H1 (cell line): Measurements from ENCODE around the gene RELCH. TPM values are rescaled to one million over a fixed set of nuclear protein-coding genes. Genes with fewer than 3 reads are reported as not detected.

Experiments used
- KDM1A ChIP-seq: fragments of 200-600, 300-600 bp; sonication (generic); IDR thresholded peaks from 2 replicates; pipeline ENCODE4 v1.7.1; 2016; ENCODE audit warnings: mild to moderate bottlenecking, low read length, borderline replicate concordance
- RXRA ChIP-seq: IDR thresholded peaks from 2 replicates; pipeline ENCODE4 v1.6.1; 2011; ENCODE audit warnings: low read depth, mild to moderate bottlenecking, low read length, moderate library complexity; ENCODE audit not compliant: insufficient read depth
- polyA plus RNA-seq, 7 experiments: library from polyadenylated mRNA; depleted of rRNA in 3 of 7; stranded (reverse) in 5 of 7; unstranded in 2 of 7; fragments of >200 nt in 5 of 7; fragments of 200-250 nt in 2 of 7; gene quantifications; 1 replicate in 5 of 7; 2 replicates in 1 of 7; 4 replicates in 1 of 7; pipeline versions ENCODE4 v1.2.1 to v1.2.3, GENCODE V29; 2011 to 2013; ENCODE audit warnings: missing spikeins in 2 of 7, mixed read lengths in 2 of 7
- total RNA-seq: library from RNA; stranded (reverse); fragmentation: NEBNext Ultra II Directional; extraction: Animal tissue kit (Norgen Biotek cat#: 25700); gene quantifications from 2 replicates; pipeline ENCODE4 v1.2.1, GENCODE V29; 2021
- TF ChIP-seq, protein P1 (sequence below): fragments of 300-600 bp; sonication (generic); IDR thresholded peaks from 2 replicates; pipeline ENCODE4 v1.7.1; 2012; ENCODE audit warnings: low read length, moderate library complexity, mild to moderate bottlenecking, inconsistent platforms; ENCODE audit not compliant: insufficient replicate concordance

RELCH gene
- total and polyA plus RNA-seq, 2 of the 8 experiments (the other 6 are each of a cell fraction or from before 2014, with no cell fraction given) = 7.3 to 26.9 TPM

DNA sequence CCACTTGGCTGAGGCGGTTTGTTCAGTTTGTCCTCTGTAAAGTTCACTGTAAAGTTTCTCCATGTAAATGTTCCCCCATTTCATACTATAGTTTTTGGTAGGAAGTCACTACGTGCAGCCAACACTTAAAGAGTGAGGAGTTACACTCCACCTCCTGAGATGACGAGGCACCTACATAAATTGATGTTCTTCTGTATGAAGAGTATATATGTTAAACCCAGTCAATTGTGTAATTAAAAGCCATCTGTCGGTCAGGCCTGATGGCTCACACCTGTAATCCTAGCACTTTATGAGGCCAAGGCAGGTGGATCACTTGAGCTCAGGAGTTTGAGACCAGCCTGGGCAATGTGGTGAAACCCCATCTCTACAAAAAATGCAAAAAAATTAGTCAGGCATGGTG is 7.8 kb upstream of the RELCH start (continued):
- TF ChIP-seq, protein P1, sequence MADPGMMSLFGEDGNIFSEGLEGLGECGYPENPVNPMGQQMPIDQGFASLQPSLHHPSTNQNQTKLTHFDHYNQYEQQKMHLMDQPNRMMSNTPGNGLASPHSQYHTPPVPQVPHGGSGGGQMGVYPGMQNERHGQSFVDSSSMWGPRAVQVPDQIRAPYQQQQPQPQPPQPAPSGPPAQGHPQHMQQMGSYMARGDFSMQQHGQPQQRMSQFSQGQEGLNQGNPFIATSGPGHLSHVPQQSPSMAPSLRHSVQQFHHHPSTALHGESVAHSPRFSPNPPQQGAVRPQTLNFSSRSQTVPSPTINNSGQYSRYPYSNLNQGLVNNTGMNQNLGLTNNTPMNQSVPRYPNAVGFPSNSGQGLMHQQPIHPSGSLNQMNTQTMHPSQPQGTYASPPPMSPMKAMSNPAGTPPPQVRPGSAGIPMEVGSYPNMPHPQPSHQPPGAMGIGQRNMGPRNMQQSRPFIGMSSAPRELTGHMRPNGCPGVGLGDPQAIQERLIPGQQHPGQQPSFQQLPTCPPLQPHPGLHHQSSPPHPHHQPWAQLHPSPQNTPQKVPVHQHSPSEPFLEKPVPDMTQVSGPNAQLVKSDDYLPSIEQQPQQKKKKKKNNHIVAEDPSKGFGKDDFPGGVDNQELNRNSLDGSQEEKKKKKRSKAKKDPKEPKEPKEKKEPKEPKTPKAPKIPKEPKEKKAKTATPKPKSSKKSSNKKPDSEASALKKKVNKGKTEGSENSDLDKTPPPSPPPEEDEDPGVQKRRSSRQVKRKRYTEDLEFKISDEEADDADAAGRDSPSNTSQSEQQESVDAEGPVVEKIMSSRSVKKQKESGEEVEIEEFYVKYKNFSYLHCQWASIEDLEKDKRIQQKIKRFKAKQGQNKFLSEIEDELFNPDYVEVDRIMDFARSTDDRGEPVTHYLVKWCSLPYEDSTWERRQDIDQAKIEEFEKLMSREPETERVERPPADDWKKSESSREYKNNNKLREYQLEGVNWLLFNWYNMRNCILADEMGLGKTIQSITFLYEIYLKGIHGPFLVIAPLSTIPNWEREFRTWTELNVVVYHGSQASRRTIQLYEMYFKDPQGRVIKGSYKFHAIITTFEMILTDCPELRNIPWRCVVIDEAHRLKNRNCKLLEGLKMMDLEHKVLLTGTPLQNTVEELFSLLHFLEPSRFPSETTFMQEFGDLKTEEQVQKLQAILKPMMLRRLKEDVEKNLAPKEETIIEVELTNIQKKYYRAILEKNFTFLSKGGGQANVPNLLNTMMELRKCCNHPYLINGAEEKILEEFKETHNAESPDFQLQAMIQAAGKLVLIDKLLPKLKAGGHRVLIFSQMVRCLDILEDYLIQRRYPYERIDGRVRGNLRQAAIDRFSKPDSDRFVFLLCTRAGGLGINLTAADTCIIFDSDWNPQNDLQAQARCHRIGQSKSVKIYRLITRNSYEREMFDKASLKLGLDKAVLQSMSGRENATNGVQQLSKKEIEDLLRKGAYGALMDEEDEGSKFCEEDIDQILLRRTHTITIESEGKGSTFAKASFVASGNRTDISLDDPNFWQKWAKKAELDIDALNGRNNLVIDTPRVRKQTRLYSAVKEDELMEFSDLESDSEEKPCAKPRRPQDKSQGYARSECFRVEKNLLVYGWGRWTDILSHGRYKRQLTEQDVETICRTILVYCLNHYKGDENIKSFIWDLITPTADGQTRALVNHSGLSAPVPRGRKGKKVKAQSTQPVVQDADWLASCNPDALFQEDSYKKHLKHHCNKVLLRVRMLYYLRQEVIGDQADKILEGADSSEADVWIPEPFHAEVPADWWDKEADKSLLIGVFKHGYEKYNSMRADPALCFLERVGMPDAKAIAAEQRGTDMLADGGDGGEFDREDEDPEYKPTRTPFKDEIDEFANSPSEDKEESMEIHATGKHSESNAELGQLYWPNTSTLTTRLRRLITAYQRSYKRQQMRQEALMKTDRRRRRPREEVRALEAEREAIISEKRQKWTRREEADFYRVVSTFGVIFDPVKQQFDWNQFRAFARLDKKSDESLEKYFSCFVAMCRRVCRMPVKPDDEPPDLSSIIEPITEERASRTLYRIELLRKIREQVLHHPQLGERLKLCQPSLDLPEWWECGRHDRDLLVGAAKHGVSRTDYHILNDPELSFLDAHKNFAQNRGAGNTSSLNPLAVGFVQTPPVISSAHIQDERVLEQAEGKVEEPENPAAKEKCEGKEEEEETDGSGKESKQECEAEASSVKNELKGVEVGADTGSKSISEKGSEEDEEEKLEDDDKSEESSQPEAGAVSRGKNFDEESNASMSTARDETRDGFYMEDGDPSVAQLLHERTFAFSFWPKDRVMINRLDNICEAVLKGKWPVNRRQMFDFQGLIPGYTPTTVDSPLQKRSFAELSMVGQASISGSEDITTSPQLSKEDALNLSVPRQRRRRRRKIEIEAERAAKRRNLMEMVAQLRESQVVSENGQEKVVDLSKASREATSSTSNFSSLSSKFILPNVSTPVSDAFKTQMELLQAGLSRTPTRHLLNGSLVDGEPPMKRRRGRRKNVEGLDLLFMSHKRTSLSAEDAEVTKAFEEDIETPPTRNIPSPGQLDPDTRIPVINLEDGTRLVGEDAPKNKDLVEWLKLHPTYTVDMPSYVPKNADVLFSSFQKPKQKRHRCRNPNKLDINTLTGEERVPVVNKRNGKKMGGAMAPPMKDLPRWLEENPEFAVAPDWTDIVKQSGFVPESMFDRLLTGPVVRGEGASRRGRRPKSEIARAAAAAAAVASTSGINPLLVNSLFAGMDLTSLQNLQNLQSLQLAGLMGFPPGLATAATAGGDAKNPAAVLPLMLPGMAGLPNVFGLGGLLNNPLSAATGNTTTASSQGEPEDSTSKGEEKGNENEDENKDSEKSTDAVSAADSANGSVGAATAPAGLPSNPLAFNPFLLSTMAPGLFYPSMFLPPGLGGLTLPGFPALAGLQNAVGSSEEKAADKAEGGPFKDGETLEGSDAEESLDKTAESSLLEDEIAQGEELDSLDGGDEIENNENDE = no peak
- TF ChIP-seq RXRA (no peak), KDM1A (no peak)
